Measurements from ENCODE around the gene CPZ.

Gene CPZ

GRCh38 chr4:8648816-8649630, 56.5 kb downstream of the CPZ start:
- H4K12ac ChIP-seq (ENCODE audit: low read depth, low read length): no peak overlapping the region
- no peak overlapping the region for H3K4me3 ChIP-seq (ENCODE audit: low read depth, low read length)

GRCh38 chr4:8649631-8650361, 57.2 kb downstream of the CPZ start:
- no peak overlapping the region for H2AFZ ChIP-seq (ENCODE audit: insufficient read depth, low read length, poor library complexity)
- no CpG with 5 or more reads among the region's 33 CpGs for WGBS (ENCODE audit: extremely low coverage, insufficient coverage, insufficient read length)

More at GRCh38 chr4:8648816-8649630, 56.5 kb downstream of the CPZ start:
- no peaks in the 10 kb centered on the region for H3K4me1 ChIP-seq (ENCODE audit: control insufficient read depth in 1 of 2, insufficient read depth in 2 of 2, low read length in 2 of 2)
- H3K36me3 ChIP-seq (ENCODE audit: control insufficient read depth in 1 of 2, insufficient read depth in 2 of 2, low read length in 2 of 2): no peaks in the 10 kb centered on the region
- H3K27me3 ChIP-seq (ENCODE audit: insufficient read depth, low read length): no peaks in the 10 kb centered on the region
- no peak overlapping the region for H2BK5ac ChIP-seq (ENCODE audit: low read depth, low read length, poor library complexity)
- H2BK12ac ChIP-seq (ENCODE audit: low read length): no peak overlapping the region
- H2BK120ac ChIP-seq (ENCODE audit: insufficient read depth, low read length, poor library complexity): no peak overlapping the region
- no peak overlapping the region for H4K8ac ChIP-seq (ENCODE audit: low read depth, low read length)
- H3K79me1 ChIP-seq (ENCODE audit: low read length): no peaks in the 10 kb centered on the region
- H3K27ac ChIP-seq (ENCODE audit: low read depth, low read length): no peak overlapping the region
- H3K9ac ChIP-seq (ENCODE audit: low read length): no peak overlapping the region
- H3K23ac ChIP-seq (ENCODE audit: low read length): no peak overlapping the region
- H3K14ac ChIP-seq (ENCODE audit: low read length): no peak overlapping the region
- no peak overlapping the region for H2AK5ac ChIP-seq (ENCODE audit: low read length)
- H3K79me2 ChIP-seq (ENCODE audit: control insufficient read depth, insufficient read depth, low read length, poor library complexity): no peaks in the 10 kb centered on the region
- no peak overlapping the region for H4K91ac ChIP-seq (ENCODE audit: low read depth, low read length)
- no peak overlapping the region for H3K4ac ChIP-seq (ENCODE audit: low read depth, low read length)
- no peak overlapping the region for H3K18ac ChIP-seq (ENCODE audit: low read length)
- no peak for DNase-seq
- H3K9me3 ChIP-seq (ENCODE audit: insufficient read depth, low read depth, low read length): no peaks in the 10 kb centered on the region
- no CpG with 5 or more reads among the region's 23 CpGs for WGBS (ENCODE audit: extremely low coverage, insufficient coverage, insufficient read length)
- H3K4me2 ChIP-seq (ENCODE audit: low read length): no peak overlapping the region
- H2AFZ ChIP-seq (ENCODE audit: insufficient read depth, low read length, poor library complexity): no peak overlapping the region

GRCh38 chr4:8651661-8652180, 59.2 kb downstream of the CPZ start:
- Histone ChIP-seq H3K4ac (ENCODE audit: low read depth, low read length) (no peak overlapping the region), H4K91ac (ENCODE audit: low read depth, low read length) (no peak overlapping the region), H4K8ac (ENCODE audit: low read depth, low read length) (no peak overlapping the region), H3K4me2 (ENCODE audit: low read length) (no peak overlapping the region), H2BK120ac (ENCODE audit: insufficient read depth, low read length, poor library complexity) (no peak overlapping the region), H3K14ac (ENCODE audit: low read length) (no peak overlapping the region), H3K36me3 (ENCODE audit: control insufficient read depth in 1 of 2, insufficient read depth in 2 of 2, low read length in 2 of 2) (no peaks in the 10 kb centered on the region), H4K12ac (ENCODE audit: low read depth, low read length) (no peak overlapping the region), H2AK5ac (ENCODE audit: low read length) (no peak overlapping the region), H3K79me1 (ENCODE audit: low read length) (no peaks in the 10 kb centered on the region), H2BK12ac (ENCODE audit: low read length) (no peak overlapping the region), H3K23ac (ENCODE audit: low read length) (no peak overlapping the region), H2AFZ (ENCODE audit: insufficient read depth, low read length, poor library complexity) (no peak overlapping the region), H2BK5ac (ENCODE audit: low read depth, low read length, poor library complexity) (no peak overlapping the region), H3K27ac (ENCODE audit: low read depth, low read length) (no peak overlapping the region), H3K9me3 (ENCODE audit: insufficient read depth, low read depth, low read length) (no peaks in the 10 kb centered on the region), H3K9ac (ENCODE audit: low read length) (no peak overlapping the region), H3K79me2 (ENCODE audit: control insufficient read depth, insufficient read depth, low read length, poor library complexity) (no peaks in the 10 kb centered on the region), H3K4me1 (ENCODE audit: control insufficient read depth in 1 of 2, insufficient read depth in 2 of 2, low read length in 2 of 2) (no peaks in the 10 kb centered on the region), H3K18ac (ENCODE audit: low read length) (no peak overlapping the region), H3K4me3 (ENCODE audit: low read depth, low read length) (no peak overlapping the region), H3K27me3 (ENCODE audit: insufficient read depth, low read length) (no peaks in the 10 kb centered on the region)
- no CpG with 5 or more reads among the region's 18 CpGs for WGBS (ENCODE audit: extremely low coverage, insufficient coverage, insufficient read length)
- DNase-seq: no peak

More at GRCh38 chr4:8649631-8650361, 57.2 kb downstream of the CPZ start:
- no peaks in the 10 kb centered on the region for H3K27me3 ChIP-seq (ENCODE audit: insufficient read depth, low read length)
- no peak overlapping the region for H3K18ac ChIP-seq (ENCODE audit: low read length)
- no peak overlapping the region for H2BK120ac ChIP-seq (ENCODE audit: insufficient read depth, low read length, poor library complexity)
- no peaks in the 10 kb centered on the region for H3K4me1 ChIP-seq (ENCODE audit: control insufficient read depth in 1 of 2, insufficient read depth in 2 of 2, low read length in 2 of 2)
- H4K91ac ChIP-seq (ENCODE audit: low read depth, low read length): no peak overlapping the region
- no peak overlapping the region for H3K23ac ChIP-seq (ENCODE audit: low read length)
- no peak overlapping the region for H2BK12ac ChIP-seq (ENCODE audit: low read length)
- no peak overlapping the region for H2BK5ac ChIP-seq (ENCODE audit: low read depth, low read length, poor library complexity)
- H4K8ac ChIP-seq (ENCODE audit: low read depth, low read length): no peak overlapping the region
- H4K12ac ChIP-seq (ENCODE audit: low read depth, low read length): no peak overlapping the region
- no peak overlapping the region for H3K27ac ChIP-seq (ENCODE audit: low read depth, low read length)
- no peaks in the 10 kb centered on the region for H3K9me3 ChIP-seq (ENCODE audit: insufficient read depth, low read depth, low read length)
- H3K4me2 ChIP-seq (ENCODE audit: low read length): no peak overlapping the region
- H3K4ac ChIP-seq (ENCODE audit: low read depth, low read length): no peak overlapping the region
- H3K14ac ChIP-seq (ENCODE audit: low read length): no peak overlapping the region
- H3K79me1 ChIP-seq (ENCODE audit: low read length): no peaks in the 10 kb centered on the region
- H3K4me3 ChIP-seq (ENCODE audit: low read depth, low read length): no peak overlapping the region
- no peak for DNase-seq
- H3K79me2 ChIP-seq (ENCODE audit: control insufficient read depth, insufficient read depth, low read length, poor library complexity): no peaks in the 10 kb centered on the region
- no peaks in the 10 kb centered on the region for H3K36me3 ChIP-seq (ENCODE audit: control insufficient read depth in 1 of 2, insufficient read depth in 2 of 2, low read length in 2 of 2)
- no peak overlapping the region for H3K9ac ChIP-seq (ENCODE audit: low read length)
- no peak overlapping the region for H2AK5ac ChIP-seq (ENCODE audit: low read length)

- WGBS (ENCODE audit: extremely low coverage, insufficient coverage, insufficient read length): 100% methylated on average over 1 of the region's 25 CpGs
- H4K12ac ChIP-seq (ENCODE audit: low read depth, low read length): no peak overlapping the region
- H2BK120ac ChIP-seq (ENCODE audit: insufficient read depth, low read length, poor library complexity): no peak overlapping the region
These were observed 59.9 kb downstream of the CPZ start for GRCh38 chr4:8652181-8653078.

More at GRCh38 chr4:8652181-8653078, 59.9 kb downstream of the CPZ start:
- Histone ChIP-seq H3K79me1 (ENCODE audit: low read length) (no peaks in the 10 kb centered on the region), H3K27ac (ENCODE audit: low read depth, low read length) (no peak overlapping the region), H3K9ac (ENCODE audit: low read length) (no peak overlapping the region), H3K36me3 (ENCODE audit: control insufficient read depth in 1 of 2, insufficient read depth in 2 of 2, low read length in 2 of 2) (no peaks in the 10 kb centered on the region), H3K4ac (ENCODE audit: low read depth, low read length) (no peak overlapping the region), H3K9me3 (ENCODE audit: insufficient read depth, low read depth, low read length) (no peaks in the 10 kb centered on the region), H3K23ac (ENCODE audit: low read length) (no peak overlapping the region), H2BK5ac (ENCODE audit: low read depth, low read length, poor library complexity) (no peak overlapping the region), H3K79me2 (ENCODE audit: control insufficient read depth, insufficient read depth, low read length, poor library complexity) (no peaks in the 10 kb centered on the region), H3K14ac (ENCODE audit: low read length) (no peak overlapping the region), H3K27me3 (ENCODE audit: insufficient read depth, low read length) (no peaks in the 10 kb centered on the region), H3K4me3 (ENCODE audit: low read depth, low read length) (no peak overlapping the region), H2AFZ (ENCODE audit: insufficient read depth, low read length, poor library complexity) (no peak overlapping the region), H2AK5ac (ENCODE audit: low read length) (no peak overlapping the region), H3K18ac (ENCODE audit: low read length) (no peak overlapping the region), H3K4me2 (ENCODE audit: low read length) (no peak overlapping the region), H4K8ac (ENCODE audit: low read depth, low read length) (no peak overlapping the region), H3K4me1 (ENCODE audit: control insufficient read depth in 1 of 2, insufficient read depth in 2 of 2, low read length in 2 of 2) (no peaks in the 10 kb centered on the region), H4K91ac (ENCODE audit: low read depth, low read length) (no peak overlapping the region), H2BK12ac (ENCODE audit: low read length) (no peak overlapping the region)
- DNase-seq: no peak

Data from trophoblast cell (in vitro differentiated cells and primary cell).